OCI-LY1 (cell line): ENCODE results near the gene SUSD6.

Source experiments
- H2AFZ ChIP-seq: fragments of 200-600 bp; sonication (generic), shearing (Covaris generic); 2 replicates; pipeline ENCODE4 v1.6.0; 2014; ENCODE audit warnings: antibody characterized with exemption, mild to moderate bottlenecking, low read length
- H3F3A ChIP-seq: fragments of 200-600 bp; sonication (generic), shearing (Covaris generic); 2 replicates; pipeline ENCODE4 v1.6.0; 2014; ENCODE audit warnings: mild to moderate bottlenecking, antibody characterized with exemption, low read length, moderate library complexity; ENCODE audit not compliant: insufficient read depth
- H3K27ac ChIP-seq: fragments of 200-600 bp; sonication (generic); 2 replicates; pipeline ENCODE4 v1.5.1; 2014; ENCODE audit warnings: low read length, mixed run types, mild to moderate bottlenecking, low read depth; ENCODE audit not compliant: poor library complexity, severe bottlenecking
- H3K27me3 ChIP-seq: fragments of 200-600 bp; sonication (generic); 2 replicates; pipeline ENCODE4 v1.6.0; 2014; ENCODE audit warnings: antibody characterized with exemption, mild to moderate bottlenecking, low read length, moderate library complexity; ENCODE audit not compliant: insufficient read depth
- H3K36me3 ChIP-seq: fragments of 200-600 bp; sonication (generic); 2 replicates; pipeline ENCODE4 v1.6.1; 2014; ENCODE audit warnings: mild to moderate bottlenecking, antibody characterized with exemption, low read length, moderate library complexity, mixed read lengths; ENCODE audit not compliant: insufficient read depth
- H3K4me1 ChIP-seq: fragments of 200-600 bp; sonication (generic); 2 replicates; pipeline ENCODE4 v1.5.1; 2014; ENCODE audit warnings: mild to moderate bottlenecking, low read length, moderate library complexity; ENCODE audit not compliant: insufficient read depth, severe bottlenecking
- H3K4me2 ChIP-seq: fragments of 200-600 bp; sonication (generic), shearing (Covaris generic); 2 replicates; pipeline ENCODE4 v1.6.1; 2014; ENCODE audit warnings: low read length
- H3K4me3 ChIP-seq: fragments of 200-600 bp; sonication (generic); 2 replicates; pipeline ENCODE4 v1.5.1; 2014; ENCODE audit warnings: low read length, low read depth, mild to moderate bottlenecking, mixed read lengths; ENCODE audit not compliant: poor library complexity, severe bottlenecking
- H3K79me2 ChIP-seq: fragments of 200-600 bp; shearing (Covaris generic); 2 replicates; pipeline ENCODE4 v1.6.1; 2016; ENCODE audit warnings: mixed run types, low read length, mixed read lengths; ENCODE audit not compliant: insufficient read depth
- H3K9ac ChIP-seq: fragments of 200-600 bp; sonication (generic), shearing (Covaris generic); 2 replicates; pipeline ENCODE4 v1.6.1; 2014; ENCODE audit warnings: mild to moderate bottlenecking, low read length, mixed read lengths
- H3K9me2 ChIP-seq: fragments of 200-600 bp; sonication (generic), shearing (Covaris generic); 2 replicates; pipeline ENCODE4 v1.6.1; 2014; ENCODE audit warnings: low read depth, mild to moderate bottlenecking, low read length, mixed read lengths
- H3K9me3 ChIP-seq: fragments of 200-600 bp; shearing (Covaris generic); 2 replicates; pipeline ENCODE4 v1.6.1; 2014; ENCODE audit warnings: low read length, mixed read lengths
- H4K20me1 ChIP-seq: fragments of 200-600 bp; sonication (generic), shearing (Covaris generic); 2 replicates; pipeline ENCODE4 v1.6.0; 2016; ENCODE audit warnings: mild to moderate bottlenecking, low read length; ENCODE audit not compliant: insufficient read depth
- CTCF ChIP-seq: fragments of 200-600 bp; sonication (generic), shearing (Covaris generic); IDR thresholded peaks from 2 replicates; pipeline ENCODE4 v1.5.1; 2017; ENCODE audit warnings: mild to moderate bottlenecking, antibody characterized with exemption, low read length, moderate library complexity, mixed read lengths
- EZH2 ChIP-seq: fragments of 200-600 bp; sonication (generic), shearing (Covaris generic); IDR thresholded peaks from 2 replicates; pipeline ENCODE4 v1.8.0; 2017; ENCODE audit warnings: borderline replicate concordance, mixed run types, mild to moderate bottlenecking, antibody characterized with exemption, low read length, moderate library complexity, mixed read lengths

Gene SUSD6

GRCh38 chr14:69749956-69750355 is 138.6 kb downstream of the SUSD6 start:
- Histone ChIP-seq H3K36me3 (no peaks in the 10 kb centered on the region), H3K27me3 (no peaks in the 10 kb centered on the region), H3K27ac (no peak overlapping the region), H2AFZ (no peak overlapping the region), H3K4me2 (no peak overlapping the region), H3K9me3 (no peaks in the 10 kb centered on the region), H3F3A (no peaks in the 10 kb centered on the region), H3K79me2 (no peaks in the 10 kb centered on the region), H3K9ac (no peak overlapping the region), H3K9me2 (no peaks in the 10 kb centered on the region), H4K20me1 (no peaks in the 10 kb centered on the region), H3K4me3 (no peak overlapping the region), H3K4me1 (peaks cover 10% of the 10 kb centered on the region)
- TF ChIP-seq EZH2 (no peak), CTCF (no peak)

GRCh38 chr14:69750495-69750894 is 139.1 kb downstream of the SUSD6 start:
- no peaks in the 10 kb centered on the region for H3K9me3 ChIP-seq
- no peaks in the 10 kb centered on the region for H3K9me2 ChIP-seq
- H3K27ac ChIP-seq, result no peak overlapping the region
- H3K27me3 ChIP-seq, result no peaks in the 10 kb centered on the region
- no peaks in the 10 kb centered on the region for H3F3A ChIP-seq
- TF ChIP-seq CTCF, result no peak
- TF ChIP-seq EZH2, result no peak
- H3K4me3 ChIP-seq, result no peak overlapping the region
- no peaks in the 10 kb centered on the region for H3K36me3 ChIP-seq
- peaks cover 10% of the 10 kb centered on the region for H3K4me1 ChIP-seq
- no peak overlapping the region for H3K9ac ChIP-seq
- no peak overlapping the region for H3K4me2 ChIP-seq
- no peak overlapping the region for H2AFZ ChIP-seq
- H4K20me1 ChIP-seq, result no peaks in the 10 kb centered on the region
- H3K79me2 ChIP-seq, result no peaks in the 10 kb centered on the region

- Histone ChIP-seq H3K9me3 (no peaks in the 10 kb centered on the region), H3K79me2 (no peaks in the 10 kb centered on the region), H4K20me1 (no peaks in the 10 kb centered on the region), H2AFZ (no peak overlapping the region), H3K4me3 (no peak overlapping the region), H3K4me2 (no peak overlapping the region), H3K4me1 (peaks cover 6% of the 10 kb centered on the region), H3F3A (no peaks in the 10 kb centered on the region), H3K36me3 (no peaks in the 10 kb centered on the region), H3K27ac (no peak overlapping the region), H3K27me3 (no peaks in the 10 kb centered on the region), H3K9ac (no peak overlapping the region), H3K9me2 (no peaks in the 10 kb centered on the region)
- TF ChIP-seq EZH2 (no peak), CTCF (no peak)
Observed at GRCh38 chr14:69752773-69753172, 141.4 kb downstream of the SUSD6 start.
